SU-DHL-6 (cell line): ENCODE measurements around the gene ADAMTS18.
A peak's percentile ranks its signal among the peaks of the same experiment; 100 is the strongest.

Experiments used
- H2AFZ ChIP-seq: fragments of 200-600 bp; sonication (generic); 2 replicates; pipeline ENCODE4 v1.6.1; 2014; ENCODE audit warnings: low read depth, mild to moderate bottlenecking, moderate library complexity, mixed read lengths, antibody characterized with exemption, low read length; ENCODE audit not compliant: severe bottlenecking
- H3F3A ChIP-seq: fragments of 200-600 bp; shearing (Covaris generic); 2 replicates; pipeline ENCODE4 v1.6.0; 2016; ENCODE audit warnings: antibody characterized with exemption, mild to moderate bottlenecking; ENCODE audit not compliant: insufficient read depth
- H3K27ac ChIP-seq: fragments of 200-600 bp; sonication (generic); 2 replicates; pipeline ENCODE4 v1.5.1; 2016; ENCODE audit warnings: low read depth, mild to moderate bottlenecking, low read length, moderate library complexity, mixed read lengths
- H3K27me3 ChIP-seq: fragments of 200-600 bp; sonication (generic), shearing (Covaris generic); 2 replicates; pipeline ENCODE4 v1.6.0; 2014; ENCODE audit warnings: mild to moderate bottlenecking, low read length
- H3K36me3 ChIP-seq: fragments of 200-600 bp; sonication (generic); 2 replicates; pipeline ENCODE4 v1.6.1; 2014; ENCODE audit warnings: mild to moderate bottlenecking, low read length, mixed read lengths
- H3K4me2 ChIP-seq: fragments of 300-600, 200-600 bp; shearing (Covaris generic), sonication (generic); 2 replicates; pipeline ENCODE4 v1.6.0; 2014; ENCODE audit warnings: low read length, low read depth, mild to moderate bottlenecking; ENCODE audit not compliant: poor library complexity, severe bottlenecking
- H3K4me3 ChIP-seq: fragments of 200-600 bp; sonication (generic); 2 replicates; pipeline ENCODE4 v1.5.1; 2014; ENCODE audit warnings: antibody characterized with exemption, low read length, mild to moderate bottlenecking, mixed read lengths; ENCODE audit not compliant: insufficient read depth, poor library complexity, severe bottlenecking
- H3K79me2 ChIP-seq: fragments of 200-600 bp; sonication (generic); 2 replicates; pipeline ENCODE4 v1.6.1; 2014; ENCODE audit warnings: mild to moderate bottlenecking, low read length, moderate library complexity; ENCODE audit not compliant: insufficient read depth
- H3K9ac ChIP-seq: fragments of 200-600 bp; sonication (generic); 2 replicates; pipeline ENCODE4 v1.7.0; 2014; ENCODE audit warnings: mild to moderate bottlenecking, low read length
- H3K9me2 ChIP-seq: fragments of 200-600 bp; sonication (generic); replicated peaks from 2 replicates; pipeline ENCODE4 v1.6.1; 2014; ENCODE audit warnings: low read length; ENCODE audit not compliant: insufficient read depth
- H3K9me3 ChIP-seq: fragments of 200-600 bp; sonication (generic); 2 replicates; pipeline ENCODE4 v1.6.1; 2014; ENCODE audit warnings: low read length, mixed read lengths; ENCODE audit not compliant: insufficient read depth
- H4K20me1 ChIP-seq: fragments of 200-600 bp; sonication (generic); 2 replicates; pipeline ENCODE4 v1.6.1; 2014; ENCODE audit warnings: low read depth, mild to moderate bottlenecking, antibody characterized with exemption, low read length, moderate library complexity, mixed read lengths
- CTCF ChIP-seq: fragments of 200-600 bp; sonication (generic); IDR thresholded peaks from one replicate; pipeline ENCODE4 v1.5.1; 2017; ENCODE audit warnings: antibody characterized with exemption, mild to moderate bottlenecking, low read length, moderate library complexity; ENCODE audit not compliant: insufficient read depth, poor library complexity, severe bottlenecking
- EZH2phosphoT487 ChIP-seq: fragments of 200-600 bp; sonication (generic), shearing (Covaris generic); conservative IDR thresholded peaks from 2 replicates; pipeline ENCODE4 v1.6.1; 2018; ENCODE audit warnings: mild to moderate bottlenecking, antibody characterized with exemption, low read length, moderate library complexity, mixed read lengths

Gene ADAMTS18

GRCh38 chr16:77300256-77300655 lies 134.6 kb downstream of the ADAMTS18 start:
- Histone ChIP-seq H3K79me2 (no peaks in the 10 kb centered on the region), H3K9me2 (no peaks in the 10 kb centered on the region), H3K9ac (no peak overlapping the region), H3K4me2 (no peak overlapping the region), H3K4me3 (no peak overlapping the region), H3K27ac (no peak overlapping the region), H3K9me3 (no peaks in the 10 kb centered on the region), H3K36me3 (no peaks in the 10 kb centered on the region), H3F3A (no peaks in the 10 kb centered on the region), H3K27me3 (no peaks in the 10 kb centered on the region), H4K20me1 (no peaks in the 10 kb centered on the region), H2AFZ (no peak overlapping the region)
- TF ChIP-seq EZH2phosphoT487, result no peak
- TF ChIP-seq CTCF, result no peak

- Histone ChIP-seq H3K4me2 (peak overlapping the region; percentile 37), H3K36me3 (no peaks in the 10 kb centered on the region), H3K79me2 (no peaks in the 10 kb centered on the region), H4K20me1 (no peaks in the 10 kb centered on the region), H3K27me3 (no peaks in the 10 kb centered on the region), H3F3A (no peaks in the 10 kb centered on the region), H3K27ac (peak overlapping the region; percentile 51), H3K9ac (no peak overlapping the region), H2AFZ (no peak overlapping the region), H3K4me3 (no peak overlapping the region), H3K9me2 (no peaks in the 10 kb centered on the region), H3K9me3 (no peaks in the 10 kb centered on the region)
- TF ChIP-seq EZH2phosphoT487, result no peak
- no peak for TF ChIP-seq CTCF
Measured at GRCh38 chr16:77299395-77299794, 135.4 kb downstream of the ADAMTS18 start.

- TF ChIP-seq CTCF, result no peak
- TF ChIP-seq EZH2phosphoT487, result no peak
- Histone ChIP-seq H3K4me3 (no peak overlapping the region), H4K20me1 (no peaks in the 10 kb centered on the region), H3K9me2 (no peaks in the 10 kb centered on the region), H3K79me2 (no peaks in the 10 kb centered on the region), H3K9ac (no peak overlapping the region), H3F3A (no peaks in the 10 kb centered on the region), H3K27me3 (no peaks in the 10 kb centered on the region), H3K4me2 (peak overlapping the region; percentile 19), H3K9me3 (no peaks in the 10 kb centered on the region), H3K27ac (peak overlapping the region; percentile 51; the same call in 1 of the 2 replicates), H3K36me3 (no peaks in the 10 kb centered on the region), H2AFZ (no peak overlapping the region)
Measured at GRCh38 chr16:77298418-77299360, 136.1 kb downstream of the ADAMTS18 start.
